ENCODE results near the gene PLBD2.

GRCh38 chr12:113387631-113388030, 29.2 kb downstream of the PLBD2 start:
- no peak for TF ChIP-seq CTCF (IDR thresholded peaks at IDR 0.05; ENCODE audit: borderline replicate concordance, extremely low read depth, low read length, poor library complexity, severe bottlenecking)
- no peak for TF ChIP-seq EZH2 (IDR thresholded peaks at IDR 0.05; ENCODE audit: borderline replicate concordance, low read depth, low read length, severe bottlenecking)
